ENCODE measurements around the gene WDR45B.

Gene WDR45B

GRCh38 chr17:82648165-82648668 lies at the start of gene WDR45B:
WDR45B (minus strand) TSS chr17:82648444; CDS start chr17:82648340, 104 bp downstream.
- DNase-seq = peak; percentile 98

DNA sequence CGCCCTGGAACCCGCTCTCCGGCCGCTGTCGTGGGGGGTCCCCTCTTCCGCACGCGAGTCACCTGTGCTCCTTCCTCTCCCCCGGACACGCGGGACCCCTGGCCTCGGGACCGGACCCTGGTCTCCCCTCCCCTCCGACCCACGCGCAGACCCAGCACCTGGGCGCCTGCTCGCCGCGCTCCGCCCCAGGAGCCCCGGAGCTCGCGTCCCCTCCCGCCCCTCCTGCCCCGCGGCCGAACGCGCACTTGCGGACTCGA lies 49.5 kb upstream of the WDR45B start:
- DNase-seq = no peak

GRCh38 chr17:82696916-82697807 lies 48.9 kb upstream of the WDR45B start:
- DNase-seq = peak; percentile 30

GRCh38 chr17:82696259-82696658 lies 48.0 kb upstream of the WDR45B start:
- DNase-seq = no peak

DNA sequence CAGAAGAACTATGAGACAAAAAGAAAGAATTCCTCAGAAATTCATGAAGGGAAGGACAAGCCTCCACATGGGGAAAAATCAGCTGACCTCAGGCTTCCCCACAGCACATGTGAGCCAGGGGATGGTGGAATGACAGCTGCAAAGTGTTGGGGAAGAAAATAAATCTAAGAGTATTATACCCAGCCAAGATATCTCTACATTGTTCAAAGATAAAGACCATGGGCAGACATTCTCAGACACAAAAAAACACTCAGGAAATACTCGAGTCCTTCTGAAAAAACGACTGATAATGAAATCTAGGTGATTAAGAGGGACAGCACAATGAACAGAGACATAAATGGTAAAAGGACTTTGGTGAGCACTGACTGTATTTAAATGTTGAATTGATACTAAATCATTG lies 46.4 kb upstream of the WDR45B start:
- DNase-seq = no peak

DNA sequence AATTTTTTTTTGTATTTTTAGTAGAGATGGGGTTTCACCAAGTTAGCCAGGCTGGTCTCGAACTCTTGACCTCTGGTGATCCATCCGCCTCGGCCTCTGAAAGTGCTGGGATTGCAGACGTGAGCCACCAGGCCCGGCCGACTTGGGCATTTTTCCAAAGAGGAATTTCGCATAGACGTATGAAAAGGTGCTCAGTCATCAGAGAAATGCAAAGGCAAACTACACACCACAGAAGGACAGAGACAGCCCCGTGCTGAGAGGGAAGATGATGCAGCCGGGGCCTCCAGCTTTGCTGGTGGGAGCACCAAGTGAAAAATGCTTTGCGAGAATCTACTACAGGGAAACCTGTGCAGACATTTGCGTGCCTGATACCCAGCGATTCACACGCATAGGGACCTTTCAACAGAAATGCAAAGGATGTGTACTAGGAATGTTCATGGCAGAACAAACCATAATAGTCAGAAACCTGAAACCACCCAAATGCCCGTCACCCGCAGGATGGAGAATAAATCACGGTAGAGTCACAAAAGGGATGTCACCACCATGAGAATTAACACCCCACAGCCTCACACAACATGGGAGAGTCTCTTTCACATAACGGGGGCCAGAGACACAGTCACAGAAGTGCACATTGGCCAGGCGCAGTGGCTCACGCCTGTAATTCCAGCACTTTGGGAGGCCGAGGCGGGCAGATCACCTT lies 45.1 kb upstream of the WDR45B start:
- DNase-seq = no peak

DNA sequence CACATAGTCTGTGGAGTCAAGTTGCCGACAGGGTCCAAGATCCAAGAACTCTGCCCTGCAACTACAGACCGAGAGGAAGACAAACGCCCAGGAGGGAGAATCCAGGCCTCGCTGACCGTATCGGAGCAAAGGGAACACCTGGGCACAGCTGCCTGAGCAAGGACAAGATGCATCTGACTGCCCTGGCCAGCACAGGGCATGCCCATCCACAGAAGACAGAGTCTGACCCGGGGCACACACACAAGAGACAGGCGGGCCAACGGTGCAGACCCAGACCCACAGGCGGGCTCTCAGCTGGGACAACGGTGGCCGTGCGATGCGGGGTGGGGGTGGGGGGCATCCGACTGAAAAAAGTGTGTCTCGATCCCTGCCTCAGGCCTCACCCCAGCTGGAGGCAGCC lies 44.0 kb upstream of the WDR45B start:
- DNase-seq = no peak

- no peak for DNase-seq
Measured at GRCh38 chr17:82691714-82692113, 43.5 kb upstream of the WDR45B start.

DNA sequence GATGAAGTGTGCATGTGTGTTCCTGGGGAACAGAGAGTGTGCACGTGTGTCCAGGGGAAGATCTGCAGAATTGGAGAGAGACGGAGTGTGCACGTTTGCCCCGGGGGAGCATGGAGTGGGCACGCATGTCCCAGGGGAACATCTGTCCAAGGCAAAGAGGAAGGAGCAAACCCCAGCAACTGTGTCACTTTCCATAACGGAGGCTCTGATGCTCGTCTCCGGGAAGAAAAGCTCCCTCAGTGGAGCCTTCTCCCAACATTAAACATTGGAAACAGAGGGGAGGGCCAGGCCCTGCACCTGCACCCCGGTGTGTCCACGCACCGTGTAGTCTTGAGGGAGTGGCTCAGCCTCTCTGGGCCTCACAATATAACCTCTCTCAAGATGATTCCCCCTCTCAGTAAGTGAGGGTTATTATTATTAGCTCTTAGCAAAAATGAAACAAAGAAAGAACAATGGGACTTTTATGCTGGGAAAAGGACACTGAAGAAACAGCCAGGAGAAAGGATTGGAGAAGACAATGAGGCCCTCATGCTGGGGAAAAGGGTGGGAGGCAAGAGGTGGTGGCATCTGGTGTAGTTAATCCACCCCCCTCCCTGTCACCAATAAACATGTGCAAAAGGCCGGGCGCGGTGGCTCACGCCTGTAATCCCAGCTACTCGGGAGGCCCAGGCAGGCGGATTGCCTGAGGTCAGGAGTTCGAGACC lies 42.7 kb upstream of the WDR45B start:
- DNase-seq = no peak

DNA sequence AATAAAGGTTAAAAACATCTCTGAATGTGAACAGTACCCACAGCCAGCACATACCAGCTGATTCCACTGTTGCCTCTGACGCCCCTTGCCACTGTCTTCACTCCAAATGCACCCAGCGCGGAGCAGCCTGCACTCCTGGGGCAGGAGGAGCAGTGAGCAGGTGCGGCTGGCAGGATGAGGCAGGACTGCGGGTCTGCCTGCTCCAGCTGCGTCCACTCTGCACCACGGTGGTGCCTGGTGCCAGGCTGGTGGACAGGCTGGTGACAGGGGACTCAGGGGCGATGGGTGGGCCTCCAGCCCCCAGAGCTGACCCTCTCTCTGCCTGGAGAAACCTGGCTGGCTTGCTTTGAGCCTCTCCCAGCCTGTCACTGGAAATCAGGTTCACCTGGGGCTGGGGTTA lies 40.8 kb upstream of the WDR45B start:
- DNase-seq = no peak

DNA sequence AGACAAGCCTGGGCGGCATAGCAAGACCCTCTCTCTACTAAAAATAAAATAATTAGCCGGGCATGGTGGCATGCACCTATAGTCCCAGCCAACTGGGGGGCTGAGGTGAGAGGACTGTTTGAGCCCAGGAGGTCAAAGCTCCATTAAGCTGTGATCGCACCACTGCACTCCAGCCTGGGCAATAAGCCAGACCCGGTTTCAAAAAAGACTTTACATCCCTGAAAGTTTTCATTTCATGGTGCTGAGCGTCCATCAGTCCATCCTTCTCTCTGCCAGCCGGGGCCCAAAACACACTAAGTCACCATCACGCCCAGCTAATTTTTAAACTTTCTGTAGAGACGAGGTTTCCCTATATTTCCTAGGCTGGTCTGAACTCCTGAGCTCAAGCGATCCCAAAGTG lies 39.6 kb upstream of the WDR45B start:
- DNase-seq = no peak

DNA sequence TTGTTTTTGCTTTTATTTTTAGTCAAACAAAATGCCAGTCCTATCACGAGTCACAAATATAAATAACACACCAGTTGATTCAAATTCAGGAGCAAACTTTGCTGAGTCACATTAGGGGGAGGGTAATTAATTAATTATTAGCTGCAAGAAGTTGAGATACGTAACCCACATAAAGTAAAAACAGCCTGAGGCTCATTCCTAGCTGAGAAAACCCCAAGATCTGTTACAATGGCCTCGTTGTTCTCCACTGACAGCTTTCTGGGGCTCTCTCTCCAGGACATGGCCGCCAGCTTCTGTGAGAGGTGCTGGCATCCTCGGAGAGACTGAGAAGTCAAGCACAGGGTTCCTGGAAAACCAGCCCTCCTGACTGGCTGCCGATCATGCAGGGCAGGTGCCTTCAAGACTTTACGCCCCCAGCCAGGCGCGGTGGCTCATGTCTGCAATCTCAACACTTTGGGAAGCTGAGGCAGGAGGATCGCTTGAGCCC lies 39.2 kb upstream of the WDR45B start:
- DNase-seq = no peak

- no peak for DNase-seq
Measured at GRCh38 chr17:82686366-82687324, 38.4 kb upstream of the WDR45B start.

DNA sequence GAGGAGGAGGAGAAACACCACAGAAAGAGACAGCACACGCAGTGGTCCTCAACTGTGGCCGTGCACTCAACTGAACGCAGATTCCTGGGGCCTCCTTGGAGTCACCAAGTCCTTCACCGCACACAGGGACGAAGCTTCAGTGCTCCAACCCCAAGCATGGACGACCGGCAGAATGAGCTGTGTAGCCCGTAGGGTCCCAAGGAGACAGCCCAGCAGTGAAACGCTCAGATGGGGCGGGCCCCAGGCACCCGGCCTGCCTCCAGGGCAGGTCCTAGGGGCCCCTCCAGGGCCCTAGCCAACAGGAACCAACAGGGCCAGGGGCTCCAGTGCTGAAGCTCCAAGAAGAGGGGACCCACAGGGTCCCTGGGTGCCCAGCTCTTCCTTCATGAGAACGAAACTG lies 37.0 kb upstream of the WDR45B start:
- no peak for DNase-seq

GRCh38 chr17:82684228-82684841 lies 36.1 kb upstream of the WDR45B start:
- no peak for DNase-seq

DNA sequence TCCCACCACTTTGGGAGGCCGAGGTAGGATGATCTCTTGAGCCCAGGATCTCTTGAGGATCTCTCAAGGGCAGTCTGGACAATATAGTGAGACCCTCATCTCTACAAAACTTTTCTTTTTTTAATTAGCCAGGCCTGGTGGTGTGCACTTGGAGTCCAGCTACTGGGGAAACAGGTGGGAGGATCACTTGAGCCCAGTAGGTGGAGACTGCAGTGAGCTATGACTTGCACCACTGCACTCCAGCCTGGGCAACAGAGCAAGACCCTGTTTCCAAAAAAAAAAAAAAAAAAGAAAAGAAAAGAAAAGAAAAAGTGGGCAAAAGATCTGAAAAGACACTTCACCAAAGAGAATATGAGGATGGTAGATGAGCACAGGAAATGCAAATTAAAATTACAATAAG lies 35.3 kb upstream of the WDR45B start:
- DNase-seq = no peak

DNA sequence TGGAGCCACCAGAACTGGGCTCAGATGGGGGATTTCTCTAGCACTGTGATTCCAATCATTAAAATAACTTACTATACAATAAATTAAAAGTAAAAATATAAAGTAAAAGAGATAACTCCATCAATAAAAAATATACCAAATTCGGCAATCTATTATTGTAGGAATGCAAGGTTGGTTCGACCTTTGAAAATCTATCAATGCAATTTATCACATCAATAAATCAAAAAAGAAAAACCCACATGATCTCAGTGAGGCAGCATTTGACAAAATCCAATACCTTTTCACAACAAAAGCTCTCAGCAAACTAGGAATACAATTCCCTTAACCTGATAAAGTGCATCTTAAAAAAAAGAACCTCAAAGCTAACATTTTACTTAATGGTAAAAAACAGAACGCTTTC lies 33.3 kb upstream of the WDR45B start:
- DNase-seq = no peak

DNA sequence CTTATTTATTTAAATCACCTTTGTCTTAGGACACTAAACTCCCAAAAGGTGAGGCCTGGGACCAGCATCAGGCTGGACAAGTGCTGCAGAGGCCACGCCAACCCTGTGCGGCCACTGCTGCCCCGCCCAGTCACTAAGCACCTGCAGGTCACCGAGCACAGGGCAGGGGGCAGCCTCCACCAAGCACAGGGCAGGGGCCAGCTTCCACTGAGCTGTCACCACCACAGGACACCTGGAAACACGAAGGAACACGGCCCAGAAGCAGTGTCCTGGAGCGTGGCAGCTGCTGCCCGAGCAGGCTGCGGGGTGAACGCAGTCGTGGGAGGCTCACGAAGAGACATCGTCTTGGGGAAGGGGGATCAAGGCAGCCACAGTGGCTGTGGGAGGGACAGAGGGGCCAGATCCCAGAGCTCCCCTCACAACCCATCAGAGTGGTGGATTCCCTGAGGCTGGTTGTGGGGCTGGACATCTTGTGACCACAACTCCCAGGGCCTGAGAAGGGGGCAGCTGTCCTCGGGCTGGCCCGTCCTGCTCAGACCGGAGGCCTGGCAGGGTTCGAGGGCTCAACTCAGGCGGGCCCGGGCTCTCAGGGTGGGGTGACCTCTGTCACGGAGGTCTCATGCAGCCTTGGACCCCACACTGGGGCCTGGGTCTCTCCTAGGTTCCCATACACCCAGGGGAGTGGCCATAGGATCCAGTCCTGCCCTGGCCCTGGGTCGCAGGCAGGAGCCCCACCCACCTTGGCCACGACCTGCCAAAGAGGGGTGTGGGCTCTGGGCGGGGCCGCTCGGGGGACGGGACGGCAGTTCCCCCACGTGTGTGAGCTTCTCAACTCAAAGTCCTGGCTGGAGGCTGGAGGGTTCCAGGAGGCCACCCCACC lies 31.6 kb upstream of the WDR45B start:
- no peak for DNase-seq

DNA sequence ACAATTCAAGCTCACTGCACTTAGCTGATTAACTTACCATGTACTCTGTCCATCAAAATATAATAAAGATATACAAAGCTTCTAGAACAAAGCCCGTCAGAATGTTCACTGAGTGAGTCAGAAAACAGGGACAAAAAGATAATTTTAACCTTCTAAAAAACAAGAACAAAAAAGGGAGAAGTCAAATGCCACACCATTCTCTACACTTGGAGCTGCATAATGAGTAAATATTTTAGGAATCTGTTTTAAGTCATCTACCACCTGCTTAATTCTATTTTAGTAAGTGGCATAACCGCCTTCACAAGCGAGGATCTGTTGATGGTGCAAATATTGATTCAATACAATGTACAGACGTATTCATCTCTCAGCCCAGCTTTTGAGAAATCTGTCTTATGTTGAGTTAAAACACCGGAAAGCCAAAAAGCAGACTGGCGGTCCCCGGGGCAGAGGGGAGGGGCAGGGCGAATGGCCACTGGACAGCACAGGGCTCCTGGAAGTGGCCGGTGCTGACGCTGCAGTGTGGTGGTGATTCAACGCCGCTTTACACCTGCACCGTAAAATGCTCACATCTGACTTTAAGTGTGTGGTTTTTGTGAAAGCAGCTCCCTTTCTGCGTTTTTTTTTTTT lies 30.1 kb upstream of the WDR45B start:
- DNase-seq = peak; percentile 20

- DNase-seq = no peak
Measured at GRCh38 chr17:82677353-82677925, 29.2 kb upstream of the WDR45B start.

All from NCI-H69 (cell line).